GM20000 (cell line): Measurements from ENCODE around the gene ABHD6.
"Not testable (repeated sequence)": the region's sequence is repeated elsewhere in the genome, so short reads cannot be mapped to it uniquely, and the experiment has no call there.

Experiments used
- DNase-seq: peaks from one replicate; pipeline ENCODE4 v3.0.0; 2012; ENCODE audit warnings: low spot score
- CTCF ChIP-seq: IDR thresholded peaks from 2 replicates; pipeline ENCODE4 v1.5.1; 2012; ENCODE audit warnings: mild to moderate bottlenecking, control low read depth; ENCODE audit errors: extremely low read depth, missing control alignments

ABHD6 gene

GRCh38 chr3:58287354-58287753 lies 49.8 kb downstream of the ABHD6 start:
- no peak for TF ChIP-seq CTCF
- DNase-seq, result no peak

- peak; percentile 13 for DNase-seq
- no peak for TF ChIP-seq CTCF
These were observed 50.6 kb downstream of the ABHD6 start for GRCh38 chr3:58288011-58288728.

GRCh38 chr3:58288964-58289613 lies 51.5 kb downstream of the ABHD6 start:
- DNase-seq, result not testable (repeated sequence)

- DNase-seq, result not testable (repeated sequence)
These were observed 52.9 kb downstream of the ABHD6 start for GRCh38 chr3:58290446-58290845.

- DNase-seq, result no peak
- TF ChIP-seq CTCF, result no peak
These were observed 54.2 kb downstream of the ABHD6 start for GRCh38 chr3:58291671-58292338.

- DNase-seq, result no peak
- TF ChIP-seq CTCF, result no peak
These were observed 55.3 kb downstream of the ABHD6 start for GRCh38 chr3:58292866-58293265.

GRCh38 chr3:58293516-58293915 lies 55.9 kb downstream of the ABHD6 start:
- no peak for TF ChIP-seq CTCF

GRCh38 chr3:58296269-58296668 lies 58.7 kb downstream of the ABHD6 start:
- no peak for TF ChIP-seq CTCF
- DNase-seq, result no peak

More at GRCh38 chr3:58293516-58293915, 55.9 kb downstream of the ABHD6 start:
- no peak for DNase-seq
